NCI-H748 treated with DMSO at 0.1 percent for 48 hours (cell line): ENCODE data around the gene ZDHHC22.
A peak's percentile ranks its signal among the peaks of the same experiment; 100 is the strongest.

ENCODE experiments used
- DNase-seq: peaks from one replicate; lab custom pipeline; 2025; lab: John Stamatoyannopoulos, UW

ZDHHC22 gene

GRCh38 chr14:77157740-77158139 lies 16.1 kb upstream of the ZDHHC22 start:
- DNase-seq, result no peak

DNA sequence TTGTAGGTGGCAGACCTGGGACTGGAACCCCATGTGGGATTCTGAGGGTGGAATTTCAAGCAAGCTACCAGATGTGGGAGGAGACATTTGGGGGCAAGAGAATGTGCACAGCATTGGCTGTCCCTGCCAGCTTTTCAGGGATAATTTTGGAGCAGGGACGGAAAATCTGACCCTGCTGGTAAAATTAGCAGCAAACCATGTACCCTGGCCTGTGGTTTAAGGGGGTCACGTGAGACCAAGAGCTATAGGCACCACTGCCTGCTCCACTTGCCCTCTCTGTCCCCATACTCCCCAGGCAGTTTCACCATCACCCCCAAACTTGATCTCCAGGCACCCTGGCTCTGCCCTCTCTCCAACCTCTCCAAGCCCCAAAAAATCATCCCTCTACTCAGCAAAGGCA lies 13.5 kb upstream of the ZDHHC22 start:
- no peak for DNase-seq

DNA sequence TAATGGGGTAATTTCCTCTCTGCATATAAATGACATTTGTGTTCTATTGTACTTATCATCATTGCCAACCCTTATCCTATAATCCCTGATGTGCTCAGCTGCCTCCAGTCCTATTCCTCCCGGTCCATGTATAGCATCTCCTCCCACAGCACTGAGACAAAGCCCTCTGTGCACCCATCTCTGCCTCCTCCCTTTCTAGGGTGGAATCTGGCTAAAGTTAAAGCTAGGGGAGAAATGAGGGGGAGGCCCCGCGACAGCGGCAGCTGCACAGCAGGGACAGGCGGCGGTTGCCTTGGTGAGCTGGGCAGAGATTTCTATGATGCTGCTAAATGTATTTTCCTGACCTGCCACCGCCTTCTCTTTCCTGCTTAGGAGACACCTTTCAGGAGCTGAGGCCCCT lies 12.8 kb upstream of the ZDHHC22 start:
- no peak for DNase-seq

GRCh38 chr14:77153802-77154201 lies 12.2 kb upstream of the ZDHHC22 start:
- no peak for DNase-seq

- DNase-seq, result peak; percentile 78
Measured at GRCh38 chr14:77151918-77152588, 10.5 kb upstream of the ZDHHC22 start.

DNA sequence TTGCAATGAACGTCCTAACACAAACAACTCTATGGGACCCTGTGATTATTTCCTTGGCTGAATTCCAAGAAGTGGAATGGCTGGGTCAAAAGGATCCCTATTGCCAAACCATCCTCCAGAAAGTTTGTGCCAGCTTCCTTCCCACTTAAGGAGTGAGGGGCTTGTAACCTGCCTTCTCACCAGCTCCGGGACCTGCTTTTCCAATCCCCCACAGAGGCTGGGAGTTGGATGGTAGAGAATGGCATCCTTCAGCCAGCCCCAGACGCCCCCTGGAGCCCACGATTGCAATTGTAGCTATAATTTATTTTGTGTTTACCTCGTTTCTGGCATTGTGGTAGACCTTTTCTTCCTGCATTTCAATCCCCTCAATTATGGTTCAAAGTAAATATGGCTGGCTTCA lies 9.7 kb upstream of the ZDHHC22 start:
- DNase-seq, result peak; percentile 23

GRCh38 chr14:77148510-77149231 lies 7.1 kb upstream of the ZDHHC22 start:
- DNase-seq, result no peak

GRCh38 chr14:77145975-77146740 lies 4.6 kb upstream of the ZDHHC22 start:
- no peak for DNase-seq

GRCh38 chr14:77144412-77145115 lies 3.0 kb upstream of the ZDHHC22 start:
- DNase-seq, result no peak

GRCh38 chr14:77143071-77143470 lies 1.5 kb upstream of the ZDHHC22 start:
- DNase-seq, result no peak

GRCh38 chr14:77142005-77142800 lies 612 bp upstream of the ZDHHC22 start:
- DNase-seq, result no peak

GRCh38 chr14:77140359-77141213 lies 1.0 kb downstream of the ZDHHC22 start:
- DNase-seq, result peak; percentile 36

GRCh38 chr14:77139540-77140358 lies 1.8 kb downstream of the ZDHHC22 start:
- DNase-seq, result peak; percentile 37

DNA sequence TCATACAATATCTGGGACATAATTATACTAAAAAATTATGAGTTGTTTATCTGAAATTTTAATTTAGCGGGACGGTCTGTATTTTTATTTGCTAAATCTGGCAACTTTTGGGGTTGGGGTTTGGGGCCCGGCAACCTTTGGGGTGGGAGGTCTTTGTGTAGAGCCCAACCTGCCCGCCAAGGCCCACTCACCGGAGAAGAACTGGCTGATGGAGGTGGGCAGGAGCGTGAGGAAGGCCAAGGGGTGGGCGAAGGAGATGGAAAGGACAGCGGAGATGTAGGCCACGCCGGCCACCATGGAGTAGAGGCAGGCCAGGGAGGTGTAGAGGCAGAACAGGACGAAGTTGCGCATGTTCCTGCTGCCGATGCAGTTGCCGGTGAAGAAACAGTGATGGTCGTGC lies 2.6 kb downstream of the ZDHHC22 start:
- DNase-seq, result no peak

DNA sequence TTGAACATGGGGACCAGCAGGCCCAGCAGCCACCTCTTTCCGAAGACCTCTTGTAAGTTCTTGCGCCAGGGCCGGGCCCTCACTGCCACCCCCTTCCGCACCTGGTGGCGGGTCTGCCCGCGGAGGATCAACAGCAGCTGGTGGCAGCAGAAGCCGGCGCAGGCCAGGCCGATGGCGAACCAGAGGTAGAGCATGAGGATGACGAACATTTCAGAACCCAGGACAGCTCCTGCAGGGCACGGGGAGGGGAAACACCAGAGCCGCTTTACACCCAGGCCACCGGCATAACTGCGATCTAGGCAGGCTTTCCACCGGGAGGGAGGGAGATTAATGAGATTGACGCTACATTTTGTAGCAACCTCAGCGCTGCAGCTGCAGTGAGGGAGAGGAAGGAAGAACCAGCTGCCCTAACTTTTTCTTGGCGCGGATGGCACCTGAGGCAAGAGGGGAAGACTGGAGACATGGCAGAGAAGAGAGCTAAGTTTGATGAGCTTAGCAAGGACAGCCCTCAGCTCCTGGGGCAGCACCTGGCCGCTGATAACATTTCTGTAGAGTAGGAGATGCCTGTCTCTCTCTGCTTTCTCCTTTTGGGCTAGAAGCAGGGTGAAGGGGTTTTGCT lies 7.8 kb downstream of the ZDHHC22 start:
- no peak for DNase-seq

GRCh38 chr14:77131871-77132486 lies 9.6 kb downstream of the ZDHHC22 start:
- no peak for DNase-seq

- no peak for DNase-seq
Measured at GRCh38 chr14:77131206-77131605, 10.4 kb downstream of the ZDHHC22 start.

DNA sequence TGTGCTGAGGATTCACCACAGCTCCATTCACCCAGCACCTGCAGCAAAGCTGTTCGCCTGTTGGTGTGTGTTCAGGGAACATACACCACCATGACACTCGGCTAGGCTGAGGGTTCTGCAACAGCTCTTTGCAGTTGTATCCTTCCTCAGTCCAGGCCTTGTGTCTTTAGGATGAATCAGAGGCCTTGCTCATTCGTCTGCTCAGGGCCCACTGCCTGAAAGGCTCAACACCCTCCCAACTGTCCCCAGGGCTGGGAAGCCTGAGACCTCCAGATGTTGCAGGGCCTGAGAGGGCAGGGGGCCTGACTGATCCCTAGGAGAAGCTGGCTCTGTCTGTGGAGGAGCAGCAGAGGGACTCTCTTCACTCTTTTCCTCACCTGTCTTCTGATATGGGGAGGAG lies 11.2 kb downstream of the ZDHHC22 start:
- DNase-seq, result no peak

GRCh38 chr14:77128414-77128891 lies 13.1 kb downstream of the ZDHHC22 start:
- no peak for DNase-seq
